CD4-positive, CD25-positive, alpha-beta regulatory T cell (primary cell): Measurements from ENCODE around the gene LRRC15. TPM values are rescaled to one million over a fixed set of nuclear protein-coding genes. Genes with fewer than 3 reads are reported as not detected.

ENCODE experiments used
- ATAC-seq, 2 donors: fragments of 150-1000 bp; cut with Tn5 transposase; one replicate each; pipeline ENCODE4 v1.10.0; 2021; ENCODE audit warnings: low read depth in 2 of 2, moderate number of reproducible peaks in 2 of 2, moderate library complexity in 1 of 2
- DNase-seq, 3 donors: peaks; one replicate each; pipeline versions ENCODE4 v3.0.0 to v3.0.0-alpha.2; 2012 to 2022; ENCODE audit warnings: mixed read lengths in 1 of 3
- H3K27ac ChIP-seq: one replicate; pipeline ENCODE4 v1.7.0; 2013; ENCODE audit warnings: mild to moderate bottlenecking, low read length; ENCODE audit not compliant: insufficient read depth, poor library complexity, severe bottlenecking
- H3K27me3 ChIP-seq: one replicate; pipeline ENCODE4 v1.7.0; 2013; ENCODE audit warnings: low read length; ENCODE audit not compliant: control insufficient read depth, insufficient read depth
- H3K36me3 ChIP-seq: one replicate; pipeline ENCODE4 v1.7.0; 2013; ENCODE audit warnings: mild to moderate bottlenecking, low read length, moderate library complexity; ENCODE audit not compliant: control insufficient read depth, insufficient read depth
- H3K4me1 ChIP-seq: 2 replicates; pipeline ENCODE4 v1.7.0; 2013; ENCODE audit warnings: mild to moderate bottlenecking, low read length; ENCODE audit not compliant: insufficient read depth, control insufficient read depth, poor library complexity, severe bottlenecking
- H3K4me3 ChIP-seq: one replicate; pipeline ENCODE4 v1.7.0; 2013; ENCODE audit warnings: low read depth, mild to moderate bottlenecking, low read length, moderate library complexity
- H3K9me3 ChIP-seq, 2 experiments: 1 replicate in 1 of 2; 2 replicates in 1 of 2; pipeline ENCODE4 v1.7.0; 2013; ENCODE audit warnings: low read length in 2 of 2, mild to moderate bottlenecking in 1 of 2, moderate library complexity in 1 of 2; ENCODE audit not compliant: control insufficient read depth in 2 of 2
- H3K27ac Mint-ChIP-seq, 3 donors: one replicate each; pipeline ENCODE4 v1.8.0; 2020 to 2022; ENCODE audit warnings: mild to moderate bottlenecking in 3 of 3, mixed read lengths in 3 of 3, moderate library complexity in 2 of 3
- H3K27me3 Mint-ChIP-seq: one replicate; pipeline ENCODE4 v1.8.0; 2022; ENCODE audit warnings: mild to moderate bottlenecking, mixed read lengths
- H3K36me3 Mint-ChIP-seq: one replicate; pipeline ENCODE4 v1.8.0; 2020; ENCODE audit warnings: mixed read lengths
- H3K4me1 Mint-ChIP-seq, 4 donors: one replicate each; pipeline ENCODE4 v1.8.0; 2020 to 2022; ENCODE audit warnings: mixed read lengths in 4 of 4, mild to moderate bottlenecking in 1 of 4
- H3K4me3 Mint-ChIP-seq, 4 donors: one replicate each; pipeline ENCODE4 v1.8.0; 2020 to 2022; ENCODE audit warnings: mild to moderate bottlenecking in 4 of 4, mixed read lengths in 4 of 4, moderate library complexity in 3 of 4
- H3K9me3 Mint-ChIP-seq, 7 donors: one replicate each; pipeline ENCODE4 v1.8.0; 2020 to 2022; ENCODE audit warnings: mixed read lengths in 7 of 7, mild to moderate bottlenecking in 3 of 7, moderate library complexity in 2 of 7
- polyA plus RNA-seq, 4 donors: library from polyadenylated mRNA; unstranded; fragments of 300-500 nt; fragmentation: Illumina TruSeq; gene quantifications; one replicate each; pipeline ENCODE4 v1.2.3, GENCODE V29; 2021
- total RNA-seq: library from RNA; stranded (reverse); gene quantifications from one replicate; pipeline ENCODE4 v1.2.3, GENCODE V29; 2022

Gene LRRC15
- total and polyA plus RNA-seq, 5 donors from 2014 or later = not detected

DNA sequence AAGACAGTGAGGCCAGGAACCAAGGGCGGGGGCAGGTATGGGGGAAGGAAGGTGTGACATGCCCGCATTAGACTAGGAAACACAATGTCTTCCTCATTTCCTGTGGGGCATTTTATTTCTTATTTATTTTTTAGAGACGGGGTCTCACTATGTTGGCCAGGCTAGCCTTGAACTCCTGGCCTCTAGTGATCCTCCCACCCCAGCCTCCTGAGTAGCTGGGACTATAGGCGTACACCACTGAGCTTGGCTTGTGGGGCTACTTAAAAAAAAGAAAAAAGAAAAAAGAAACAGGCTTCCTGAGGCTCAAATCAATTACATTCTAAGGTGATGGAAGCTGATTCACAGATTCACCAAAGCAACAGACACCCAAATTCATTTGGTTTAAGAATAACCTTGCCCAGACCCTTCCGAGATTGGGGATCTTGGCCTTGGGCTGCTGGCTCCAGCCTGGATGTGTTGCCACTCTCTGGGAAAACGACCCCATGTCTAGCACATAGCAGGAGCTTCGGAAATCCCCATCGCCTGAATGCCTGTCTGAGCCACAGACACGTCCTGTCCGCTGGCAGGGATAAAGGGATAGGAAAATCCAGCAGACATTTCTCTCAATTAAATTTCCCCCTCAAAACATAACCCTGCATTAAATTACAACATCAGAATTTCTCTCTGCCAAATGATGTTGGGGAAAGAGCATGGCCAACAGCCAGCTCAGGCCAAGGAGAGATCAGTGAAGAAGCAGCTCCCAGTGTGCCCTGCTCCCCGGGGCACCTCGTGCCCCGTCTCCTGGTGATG is 31.4 kb downstream of the LRRC15 start:
- H3K4me3 ChIP-seq = no peak overlapping the region
- ATAC-seq (no peak), DNase-seq (no peak)
- H3K27me3 Mint-ChIP-seq = peaks cover 23% of the 10 kb centered on the region
- H3K4me1 ChIP-seq = peaks cover 6% of the 10 kb centered on the region
- peaks cover under 1% of the 10 kb centered on the region for H3K27me3 ChIP-seq
- no peaks in the 10 kb centered on the region for H3K9me3 ChIP-seq
- no peak overlapping the region for H3K4me3 Mint-ChIP-seq
- no peak overlapping the region for H3K27ac ChIP-seq
- peaks cover 0 to 7% (median 0%) of the 10 kb centered on the region in 4 donors for H3K4me1 Mint-ChIP-seq
- no peak overlapping the region for H3K27ac Mint-ChIP-seq
- peaks cover 0 to 2% (median 0%) of the 10 kb centered on the region in 7 donors for H3K9me3 Mint-ChIP-seq
- H3K36me3 ChIP-seq = no peaks in the 10 kb centered on the region
- no peaks in the 10 kb centered on the region for H3K36me3 Mint-ChIP-seq

DNA sequence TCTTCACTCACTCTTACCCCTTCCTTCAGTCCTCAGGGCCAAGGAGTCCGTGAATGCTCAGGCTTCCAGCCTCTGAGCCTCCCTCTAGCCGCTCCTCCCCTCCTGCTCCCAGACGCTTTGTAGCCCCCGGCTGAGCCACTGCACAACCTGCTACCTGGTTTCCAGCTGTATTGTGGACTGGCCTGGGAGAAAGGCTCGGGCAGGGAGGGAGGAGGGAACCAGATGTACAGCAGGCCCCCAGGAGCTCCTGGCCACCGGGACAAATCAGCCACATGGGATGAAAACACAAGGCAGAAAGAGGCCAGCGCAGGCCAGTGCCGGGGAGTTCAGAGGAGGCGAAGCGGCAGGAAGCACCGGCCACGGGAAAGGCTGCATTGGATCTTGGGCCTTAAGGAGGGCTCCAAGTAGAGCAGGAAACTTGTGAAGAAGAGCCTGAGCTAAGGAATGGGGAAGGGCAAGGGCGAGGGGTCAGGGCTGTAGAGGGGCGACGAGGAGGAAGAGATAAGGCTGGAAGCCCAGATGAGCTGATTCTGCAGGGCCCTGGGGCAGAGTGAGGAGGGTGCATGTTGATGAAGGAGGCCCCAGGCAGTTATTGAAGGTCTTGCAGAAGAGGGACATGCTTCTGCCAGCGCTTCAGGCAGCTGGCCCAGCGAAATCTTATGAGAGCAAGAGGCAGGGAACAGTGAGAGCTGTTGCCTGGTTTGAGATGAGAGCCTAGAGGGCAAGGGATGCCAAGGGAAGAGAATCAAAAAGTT is 32.8 kb downstream of the LRRC15 start:
- no peak for ATAC-seq
- no peak overlapping the region for H3K27ac Mint-ChIP-seq
- Histone ChIP-seq H3K9me3 (no peaks in the 10 kb centered on the region), H3K36me3 (no peaks in the 10 kb centered on the region), H3K27ac (no peak overlapping the region), H3K4me3 (no peak overlapping the region), H3K4me1 (peaks cover 7% of the 10 kb centered on the region), H3K27me3 (peaks cover 8% of the 10 kb centered on the region)
- peaks cover 0 to 2% (median 0%) of the 10 kb centered on the region in 7 donors for H3K9me3 Mint-ChIP-seq
- peaks cover 0 to 11% (median 0%) of the 10 kb centered on the region in 4 donors for H3K4me1 Mint-ChIP-seq
- peaks cover 27% of the 10 kb centered on the region for H3K27me3 Mint-ChIP-seq
- no peaks in the 10 kb centered on the region for H3K36me3 Mint-ChIP-seq
- no peak overlapping the region for H3K4me3 Mint-ChIP-seq
- no peak for DNase-seq

DNA sequence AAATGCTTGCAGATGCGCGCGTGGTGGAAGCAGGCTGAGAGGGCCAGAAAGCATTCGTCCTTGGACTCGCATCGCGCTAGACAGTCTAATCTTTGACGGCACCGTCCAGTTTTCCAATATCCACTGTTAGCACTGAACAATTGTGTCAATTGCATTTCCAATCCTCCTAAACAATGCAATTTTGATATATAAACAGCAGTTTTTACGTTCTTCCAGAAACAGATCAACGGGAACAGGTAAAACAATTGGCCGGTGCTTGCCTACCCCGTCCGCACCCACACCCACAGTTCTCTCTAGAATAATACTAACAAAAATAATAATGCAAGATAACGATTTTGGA is 35.6 kb downstream of the LRRC15 start:
- Histone ChIP-seq H3K9me3 (no peaks in the 10 kb centered on the region), H3K4me1 (peaks cover 7% of the 10 kb centered on the region), H3K4me3 (no peak overlapping the region), H3K27me3 (peaks cover 8% of the 10 kb centered on the region), H3K27ac (no peak overlapping the region), H3K36me3 (no peaks in the 10 kb centered on the region)
- Mint-ChIP-seq H3K27me3 (peaks cover 33% of the 10 kb centered on the region), H3K36me3 (no peaks in the 10 kb centered on the region), H3K9me3 (peaks cover 0 to 2% (median 0%) of the 10 kb centered on the region in 7 donors), H3K4me3 (peak overlapping the region in 2 of 4 donors; percentile 66 to 72), H3K4me1 (peaks cover 0 to 11% (median 0%) of the 10 kb centered on the region in 4 donors), H3K27ac (peak overlapping the region in 1 of 3 donors; percentile 74)
- DNase-seq (no peak), ATAC-seq (no peak)

DNA sequence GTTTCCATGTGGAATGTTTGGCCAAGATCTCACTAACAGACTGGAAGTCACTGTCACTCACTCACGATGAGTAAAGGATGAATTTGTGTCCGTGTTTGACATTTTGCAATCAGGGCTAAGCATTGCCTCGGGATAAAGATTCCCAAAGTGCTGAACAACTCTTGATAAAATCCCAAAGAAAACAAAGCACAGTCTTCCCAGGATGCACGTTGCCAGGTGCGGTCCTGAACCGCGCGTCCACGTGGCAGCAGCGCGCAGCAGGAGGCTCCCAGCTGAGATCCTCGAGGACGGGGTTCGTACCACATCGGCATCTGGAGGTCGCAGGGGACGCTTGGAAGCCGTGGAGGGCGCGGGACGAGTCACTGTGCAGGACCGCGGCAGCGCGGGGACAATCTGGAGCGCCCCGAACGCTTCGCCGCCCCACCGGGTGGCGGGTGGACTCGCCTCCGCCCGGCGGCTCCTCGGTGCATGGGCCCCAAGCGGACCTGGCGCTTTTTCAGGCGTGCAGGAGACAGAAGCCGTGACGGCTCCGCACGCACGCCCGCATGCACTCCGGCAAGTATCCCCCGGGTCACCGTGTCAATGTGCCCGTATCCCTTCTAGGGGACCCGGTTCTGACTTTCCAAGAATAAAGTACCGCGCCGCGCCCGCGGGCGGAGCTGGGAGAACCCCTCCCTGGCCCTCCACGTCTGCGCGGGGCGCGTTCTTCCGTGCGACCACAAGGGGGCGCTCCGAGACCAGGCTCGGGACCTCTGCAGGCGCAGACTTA is 36.1 kb downstream of the LRRC15 start:
- H3K27ac Mint-ChIP-seq = no peak overlapping the region
- peaks cover 0 to 11% (median under 1%) of the 10 kb centered on the region in 4 donors for H3K4me1 Mint-ChIP-seq
- H3K27ac ChIP-seq = no peak overlapping the region
- peaks cover 0 to 3% (median 0%) of the 10 kb centered on the region in 7 donors for H3K9me3 Mint-ChIP-seq
- H3K36me3 ChIP-seq = no peaks in the 10 kb centered on the region
- H3K27me3 Mint-ChIP-seq = peaks cover 36% of the 10 kb centered on the region
- H3K4me3 ChIP-seq = no peak overlapping the region
- peak; percentile 86 to 94 for ATAC-seq
- peaks cover 7% of the 10 kb centered on the region for H3K4me1 ChIP-seq
- H3K4me3 Mint-ChIP-seq = peak overlapping the region in 3 of 4 donors; percentile 40 to 72 (median 66)
- H3K9me3 ChIP-seq = no peaks in the 10 kb centered on the region
- DNase-seq = peak; percentile 74 to 86 (median 85)
- H3K36me3 Mint-ChIP-seq = no peaks in the 10 kb centered on the region
- H3K27me3 ChIP-seq = peaks cover 8% of the 10 kb centered on the region

DNA sequence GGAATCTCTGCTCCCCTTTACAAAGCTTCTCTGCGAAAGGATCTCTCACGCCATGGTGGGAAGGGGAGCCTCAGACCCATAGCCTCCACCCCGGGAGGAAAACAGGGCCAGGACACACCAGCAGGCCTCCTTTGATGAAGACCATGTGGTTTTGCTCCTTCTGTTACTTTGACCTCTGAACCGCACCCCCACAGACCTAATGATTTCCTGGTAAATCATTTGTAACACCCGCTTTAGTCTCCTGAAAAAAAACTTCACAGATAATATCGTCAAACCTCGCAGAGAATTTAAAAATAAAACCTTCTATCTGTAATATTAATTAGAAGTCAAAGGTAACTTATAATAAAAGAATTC is 36.7 kb downstream of the LRRC15 start:
- Histone ChIP-seq H3K4me1 (peaks cover 7% of the 10 kb centered on the region), H3K27me3 (peaks cover 8% of the 10 kb centered on the region), H3K27ac (no peak overlapping the region), H3K4me3 (no peak overlapping the region), H3K9me3 (no peaks in the 10 kb centered on the region), H3K36me3 (no peaks in the 10 kb centered on the region)
- DNase-seq (no peak), ATAC-seq (no peak)
- Mint-ChIP-seq H3K4me1 (peaks cover 0 to 11% (median under 1%) of the 10 kb centered on the region in 4 donors), H3K27me3 (peaks cover 36% of the 10 kb centered on the region), H3K27ac (no peak overlapping the region), H3K36me3 (no peaks in the 10 kb centered on the region), H3K9me3 (peaks cover 0 to 3% (median 0%) of the 10 kb centered on the region in 7 donors), H3K4me3 (peak overlapping the region in 2 of 4 donors; percentile 35 to 40)

DNA sequence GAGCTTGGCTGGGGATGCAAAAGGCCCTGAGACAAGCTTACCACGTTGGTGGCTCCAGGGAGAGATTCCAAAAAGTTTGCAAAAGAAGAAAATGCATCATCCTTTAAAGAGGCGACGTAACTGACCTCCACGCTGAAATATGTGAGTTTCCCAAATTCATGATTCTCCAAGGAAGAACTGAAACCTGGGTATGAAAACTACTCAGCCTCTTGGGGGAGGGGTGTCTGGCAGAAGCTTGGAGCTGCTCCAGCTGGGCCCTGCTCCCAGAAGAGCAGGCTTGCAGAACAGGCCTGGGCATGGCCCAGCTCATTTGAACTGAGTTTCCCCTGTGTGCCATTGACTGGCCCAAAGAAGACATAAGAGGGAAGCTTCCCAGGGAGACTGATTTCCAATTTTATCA is 39.0 kb downstream of the LRRC15 start:
- Mint-ChIP-seq H3K9me3 (peaks cover 0 to 1% (median 0%) of the 10 kb centered on the region in 7 donors), H3K27me3 (peaks cover 36% of the 10 kb centered on the region), H3K36me3 (no peaks in the 10 kb centered on the region), H3K4me3 (no peak overlapping the region), H3K27ac (no peak overlapping the region), H3K4me1 (peaks cover 0 to 11% (median under 1%) of the 10 kb centered on the region in 4 donors)
- H3K27me3 ChIP-seq = peaks cover 8% of the 10 kb centered on the region
- ATAC-seq (no peak), DNase-seq (no peak)
- no peaks in the 10 kb centered on the region for H3K9me3 ChIP-seq
- no peaks in the 10 kb centered on the region for H3K36me3 ChIP-seq
- H3K4me1 ChIP-seq = peaks cover 7% of the 10 kb centered on the region
- no peak overlapping the region for H3K4me3 ChIP-seq
- H3K27ac ChIP-seq = no peak overlapping the region

DNA sequence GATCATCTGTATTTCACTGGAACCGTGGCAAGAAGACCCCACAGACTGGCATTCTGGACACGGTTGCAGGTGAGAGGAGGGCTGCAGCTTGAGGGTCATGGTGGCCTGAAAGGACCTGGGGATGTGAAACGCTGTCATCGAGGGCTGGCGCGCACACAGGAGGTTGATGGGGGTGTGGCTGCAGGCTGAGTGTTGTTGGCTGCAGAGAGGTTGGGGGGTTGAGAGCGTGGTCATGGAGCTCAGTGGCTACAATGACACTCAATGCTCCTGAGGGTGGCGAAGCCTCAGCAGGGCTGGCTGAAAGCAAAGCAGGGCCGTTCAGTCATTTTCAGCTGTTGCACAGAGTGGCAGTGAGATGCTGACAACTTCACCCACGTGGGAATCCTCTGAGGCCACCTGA is 39.4 kb downstream of the LRRC15 start:
- DNase-seq (no peak), ATAC-seq (no peak)
- Histone ChIP-seq H3K4me1 (peaks cover 7% of the 10 kb centered on the region), H3K9me3 (no peaks in the 10 kb centered on the region), H3K4me3 (no peak overlapping the region), H3K27ac (no peak overlapping the region), H3K27me3 (peaks cover 8% of the 10 kb centered on the region), H3K36me3 (no peaks in the 10 kb centered on the region)
- Mint-ChIP-seq H3K27me3 (peaks cover 36% of the 10 kb centered on the region), H3K36me3 (no peaks in the 10 kb centered on the region), H3K9me3 (peaks cover 0 to 1% (median 0%) of the 10 kb centered on the region in 7 donors), H3K27ac (no peak overlapping the region), H3K4me3 (peak overlapping the region in 2 of 4 donors; percentile 12 to 48), H3K4me1 (peaks cover 0 to 11% (median under 1%) of the 10 kb centered on the region in 4 donors)
